K562 (cell line): Measurements from ENCODE around the gene INSYN2B. TPM values are rescaled to one million over a fixed set of nuclear protein-coding genes. Genes with fewer than 3 reads are reported as not detected.

Experiments
- ATAC-seq: fragments of 200-7000 bp; cut with Tn5 transposase; 3 replicates; pipeline ENCODE4 v1.9.1; 2020; ENCODE audit warnings: moderate library complexity
- BruUV-seq: library from RNA; stranded (reverse); fragments of 400-500 nt; replicated peaks from 2 replicates; lab custom pipeline; 2021; lab: Mats Ljungman, UMichigan
- CTCF ChIA-PET: fragments of 300-600 bp; formaldehyde crosslinking; extraction: SDS; loops from one replicate; lab custom pipeline; 2021; ENCODE audit warnings: low intra/inter-chr PET ratio; lab: Yijun Ruan, JAX
- POLR2A ChIA-PET: fragments of 300-600, 350-650 bp; sonication (Branson Sonifier 250); formaldehyde crosslinking; extraction: SDS; loops from one replicate; lab custom pipeline; 2021; ENCODE audit warnings: antibody characterized with exemption, inconsistent platforms; lab: Yijun Ruan, JAX
- DNase-seq, 4 experiments: peaks; one replicate each; pipeline versions ENCODE4 v3.0.0 to v3.0.0-alpha.2; 2011 to 2018; ENCODE audit warnings: low spot score in 3 of 4, mixed read lengths in 3 of 4; ENCODE audit errors: extremely low read depth in 1 of 4
- FAIRE-seq: peaks from 2 replicates; lab custom pipeline; 2011; peaks lifted over from hg19 to GRCh38; lab: Jason Lieb, UNC
- H2AFZ ChIP-seq: 2 replicates; pipeline ENCODE4 v1.6.0; 2011; ENCODE audit warnings: low read depth, low read length, control low read depth, inconsistent platforms
- H3K27ac ChIP-seq: fragments of 200-600 bp; 3 replicates; pipeline ENCODE4 v1.8.0; 2011; ENCODE audit warnings: low read depth, mild to moderate bottlenecking, control low read depth, inconsistent platforms, low read length, moderate library complexity, mixed read lengths; ENCODE audit errors: extremely low read depth
- H3K27me3 ChIP-seq, 2 experiments: fragments of 300-600 bp in 1 of 2; 2 replicates in 1 of 2; 3 replicates in 1 of 2; pipeline versions ENCODE4 v1.6.0 to v1.8.0; 2011; ENCODE audit warnings: inconsistent platforms in 2 of 2, low read length in 2 of 2, mild to moderate bottlenecking in 1 of 2, mixed read lengths in 1 of 2, moderate library complexity in 1 of 2; ENCODE audit not compliant: control insufficient read depth in 2 of 2, insufficient read depth in 2 of 2
- H3K36me3 ChIP-seq: fragments of 300-600 bp; 3 replicates; pipeline ENCODE4 v1.8.0; 2011; ENCODE audit warnings: mild to moderate bottlenecking, low read length, inconsistent platforms; ENCODE audit not compliant: control insufficient read depth, insufficient read depth
- H3K4me1 ChIP-seq, 2 experiments: fragments of 200-600 bp in 1 of 2; replicated peaks in 1 of 2; 2 replicates in 1 of 2; 3 replicates in 1 of 2; pipeline versions ENCODE4 v1.5.1 to v1.8.0; 2011; ENCODE audit warnings: inconsistent platforms in 2 of 2, low read length in 2 of 2, mild to moderate bottlenecking in 1 of 2, mixed read lengths in 1 of 2, moderate library complexity in 1 of 2; ENCODE audit not compliant: control insufficient read depth in 2 of 2, insufficient read depth in 2 of 2
- H3K4me2 ChIP-seq: 2 replicates; pipeline ENCODE4 v1.6.1; 2011; ENCODE audit warnings: low read length, control low read depth, inconsistent platforms, mixed read lengths; ENCODE audit not compliant: insufficient read depth
- H3K4me3 ChIP-seq: fragments of 200-600 bp; sonication (generic), shearing (Covaris generic); 2 replicates; pipeline ENCODE4 v1.5.1; 2016; ENCODE audit warnings: control low read depth, inconsistent platforms
- H3K79me2 ChIP-seq: fragments of 200-600 bp; 3 replicates; pipeline ENCODE4 v1.8.0; 2011; ENCODE audit warnings: low read length, inconsistent platforms; ENCODE audit not compliant: control insufficient read depth, insufficient read depth
- H3K9ac ChIP-seq, 2 experiments: 2 replicates each; pipeline versions ENCODE4 v1.6.0 to v1.6.1; 2011; ENCODE audit warnings: low read depth in 2 of 2, low read length in 2 of 2, control low read depth in 1 of 2, inconsistent platforms in 1 of 2, mild to moderate bottlenecking in 1 of 2, mixed read lengths in 1 of 2; ENCODE audit not compliant: insufficient read depth in 1 of 2
- H3K9me1 ChIP-seq: one replicate; pipeline ENCODE4 v1.6.0; 2011; ENCODE audit warnings: inconsistent platforms, mild to moderate bottlenecking, low read length, moderate library complexity; ENCODE audit not compliant: control insufficient read depth, insufficient read depth
- H3K9me3 ChIP-seq: replicated peaks from 2 replicates; pipeline ENCODE4 v1.5.1; 2011; ENCODE audit warnings: low read depth, low read length, inconsistent platforms; ENCODE audit not compliant: control insufficient read depth, insufficient read depth
- H4K20me1 ChIP-seq: replicated peaks from 2 replicates; pipeline ENCODE4 v1.6.1; 2011; ENCODE audit warnings: low read length, inconsistent platforms, mixed read lengths; ENCODE audit not compliant: control insufficient read depth, insufficient read depth
- CEBPB ChIP-seq: fragments of 450-650 bp; IDR thresholded peaks from 2 replicates; pipeline ENCODE4 v1.6.1; 2016; ENCODE audit warnings: missing genetic modification characterization, missing compliant biosample characterization
- CEBPG ChIP-seq, 3 experiments: fragments of 200-800 bp in 1 of 3; sonication (Bioruptor generic) in 1 of 3; sonication (generic) in 1 of 3; formaldehyde crosslinking in 1 of 3; IDR thresholded peaks in 2 of 3; conservative IDR thresholded peaks in 1 of 3; 2 replicates each; pipeline versions ENCODE4 v1.6.1 to v1.8.0; 2016 to 2022; ENCODE audit warnings: missing compliant biosample characterization in 2 of 3, missing genetic modification characterization in 2 of 3, mild to moderate bottlenecking in 1 of 3, missing genetic modification reagents in 1 of 3
- THRAP3 ChIP-seq: fragments of 450-650 bp; IDR thresholded peaks from 2 replicates; pipeline ENCODE4 v1.6.1; 2016; ENCODE audit warnings: mild to moderate bottlenecking, inconsistent platforms, borderline replicate concordance
- ZNF316 ChIP-seq: fragments of 450-650 bp; IDR thresholded peaks from 2 replicates; pipeline ENCODE4 v1.6.1; 2016
- WGBS: fragments of 100-300 bp; shearing (Covaris generic); methylation state at CpG from one replicate; pipeline ENCODE4 v1.1.6; 2016; ENCODE audit warnings: low coverage, mixed read lengths; ENCODE audit not compliant: insufficient coverage; ENCODE audit errors: missing lambda C conversion rate; 5-methylcytosine and 5-hydroxymethylcytosine counted together
- in situ Hi-C: fragments of 300-500 bp; cut with MboI; formaldehyde crosslinking; loops from 4 replicates; pipeline ENCODE4 v1.15.0; 2018; ENCODE audit warnings: inconsistent platforms, mixed read lengths
- intact Hi-C: fragments of 100-400 bp; cut with micrococcal nuclease; formaldehyde crosslinking; loops from 2 replicates; pipeline ENCODE4 v1.14.2; 2022
- polyA plus RNA-seq, 8 experiments: library from polyadenylated mRNA; depleted of rRNA in 4 of 8; stranded (reverse) in 5 of 8; unstranded in 3 of 8; fragments of >200 nt; fragmentation: Nextera tagmentation in 2 of 8; fragmentation: Illumina TruSeq in 1 of 8; extraction: Ambion mirVana in 2 of 8; extraction: Trizol in 1 of 8; gene quantifications; 2 replicates each; pipeline versions ENCODE4 v1.2.1 to v1.2.3, GENCODE V29; 2011 to 2014; ENCODE audit warnings: inconsistent platforms in 1 of 8, missing spikeins in 1 of 8
- total RNA-seq, 7 experiments: library from RNA; depleted of rRNA in 6 of 7; stranded (reverse); fragments of >200 nt in 6 of 7; fragmentation: Illumina TruSeq in 2 of 7; extraction: Trizol in 2 of 7; gene quantifications; 2 replicates each; pipeline versions ENCODE4 v1.2.1 to v1.2.3, GENCODE V29; 2011 to 2021; ENCODE audit warnings: low replicate concordance in 1 of 7
- TF ChIP-seq, protein P1 (sequence below): fragments of 150-350 bp; IDR thresholded peaks from 2 replicates; pipeline ENCODE4 v1.6.1; 2014; ENCODE audit warnings: low read depth, mild to moderate bottlenecking, low read length, borderline replicate concordance

Gene INSYN2B
- total and polyA plus RNA-seq, 9 of the 15 experiments (the other 6 are each of a cell fraction or from before 2014, with no cell fraction given), result not detected

- WGBS, result 0% methylated on average over 2 of the region's 2 CpGs
- Histone ChIP-seq H2AFZ (no peak overlapping the region), H3K4me1 (no peaks in the 10 kb centered on the region), H3K4me3 (no peak overlapping the region), H3K9me3 (no peaks in the 10 kb centered on the region), H4K20me1 (no peaks in the 10 kb centered on the region), H3K9me1 (no peaks in the 10 kb centered on the region), H3K27me3 (peaks cover 0 to 4% of the 10 kb centered on the region in 2 experiments; a peak in 1 of 5 replicates), H3K79me2 (no peaks in the 10 kb centered on the region), H3K4me2 (no peak overlapping the region), H3K9ac (no peak overlapping the region)
- DNase-seq (no peak), ATAC-seq (no peak), FAIRE-seq (no peak)
- CTCF ChIA-PET, result no interaction called here
- in situ Hi-C loops, result no loop called here
- no TSS peak for BruUV-seq
- TF ChIP-seq THRAP3, result no peak
- no peak for TF ChIP-seq CEBPG (CRISPR knock-in tag; IDR thresholded peaks at IDR 0.05)
- peak; percentile 33 to 68; a peak in 2 of 4 replicates for TF ChIP-seq CEBPG (tag; conservative IDR thresholded peaks at IDR 0.05 in 1 of 2, IDR thresholded peaks at IDR 0.05 in 1 of 2)
- TF ChIP-seq, protein P1, sequence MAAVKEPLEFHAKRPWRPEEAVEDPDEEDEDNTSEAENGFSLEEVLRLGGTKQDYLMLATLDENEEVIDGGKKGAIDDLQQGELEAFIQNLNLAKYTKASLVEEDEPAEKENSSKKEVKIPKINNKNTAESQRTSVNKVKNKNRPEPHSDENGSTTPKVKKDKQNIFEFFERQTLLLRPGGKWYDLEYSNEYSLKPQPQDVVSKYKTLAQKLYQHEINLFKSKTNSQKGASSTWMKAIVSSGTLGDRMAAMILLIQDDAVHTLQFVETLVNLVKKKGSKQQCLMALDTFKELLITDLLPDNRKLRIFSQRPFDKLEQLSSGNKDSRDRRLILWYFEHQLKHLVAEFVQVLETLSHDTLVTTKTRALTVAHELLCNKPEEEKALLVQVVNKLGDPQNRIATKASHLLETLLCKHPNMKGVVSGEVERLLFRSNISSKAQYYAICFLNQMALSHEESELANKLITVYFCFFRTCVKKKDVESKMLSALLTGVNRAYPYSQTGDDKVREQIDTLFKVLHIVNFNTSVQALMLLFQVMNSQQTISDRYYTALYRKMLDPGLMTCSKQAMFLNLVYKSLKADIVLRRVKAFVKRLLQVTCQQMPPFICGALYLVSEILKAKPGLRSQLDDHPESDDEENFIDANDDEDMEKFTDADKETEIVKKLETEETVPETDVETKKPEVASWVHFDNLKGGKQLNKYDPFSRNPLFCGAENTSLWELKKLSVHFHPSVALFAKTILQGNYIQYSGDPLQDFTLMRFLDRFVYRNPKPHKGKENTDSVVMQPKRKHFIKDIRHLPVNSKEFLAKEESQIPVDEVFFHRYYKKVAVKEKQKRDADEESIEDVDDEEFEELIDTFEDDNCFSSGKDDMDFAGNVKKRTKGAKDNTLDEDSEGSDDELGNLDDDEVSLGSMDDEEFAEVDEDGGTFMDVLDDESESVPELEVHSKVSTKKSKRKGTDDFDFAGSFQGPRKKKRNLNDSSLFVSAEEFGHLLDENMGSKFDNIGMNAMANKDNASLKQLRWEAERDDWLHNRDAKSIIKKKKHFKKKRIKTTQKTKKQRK, result no peak
- TF ChIP-seq CEBPB (tag), result peak; percentile 77
- peak; percentile 30; the same call in 1 of the 2 replicates for TF ChIP-seq ZNF316
- TF ChIP-seq, all 486 proteins: peak for 3
- H3K36me3 ChIP-seq, result no peaks in the 10 kb centered on the region
- POLR2A ChIA-PET, result no interaction called here
- no peak overlapping the region for H3K27ac ChIP-seq
- intact Hi-C loops, result no loop called here
These were observed 62.8 kb downstream of the INSYN2B start for GRCh38 chr5:169917500-169917899.
